Mesenchymal stem cell (in vitro differentiated cells and primary cell): Measurements from ENCODE around the gene FXYD7. TPM values are rescaled to one million over a fixed set of nuclear protein-coding genes. Genes with fewer than 3 reads are reported as not detected.

Experiments used
- DNase-seq: peaks from one replicate; pipeline ENCODE4 v3.0.0-alpha.2; 2013
- H2AFZ ChIP-seq: one replicate; pipeline ENCODE4 v1.6.1; 2013; ENCODE audit warnings: low read depth, mild to moderate bottlenecking, control low read depth, inconsistent platforms, low read length, moderate library complexity
- H2AK5ac ChIP-seq: 2 replicates; pipeline ENCODE4 v1.6.1; 2013; ENCODE audit warnings: low read length, moderate library complexity, mild to moderate bottlenecking, inconsistent platforms; ENCODE audit not compliant: severe bottlenecking
- H2BK120ac ChIP-seq: one replicate; pipeline ENCODE4 v1.6.1; 2013; ENCODE audit warnings: low read depth, mild to moderate bottlenecking, inconsistent platforms, low read length, moderate library complexity
- H2BK12ac ChIP-seq, 2 experiments: one replicate each; pipeline ENCODE4 v1.6.1; 2013; ENCODE audit warnings: inconsistent platforms in 2 of 2, low read length in 2 of 2, mild to moderate bottlenecking in 2 of 2, moderate library complexity in 2 of 2, control low read depth in 1 of 2
- H2BK15ac ChIP-seq: one replicate; pipeline ENCODE4 v1.6.1; 2013; ENCODE audit warnings: mild to moderate bottlenecking, low read depth, inconsistent platforms; ENCODE audit not compliant: poor library complexity, severe bottlenecking
- H2BK5ac ChIP-seq: 2 replicates; pipeline ENCODE4 v1.6.1; 2013; ENCODE audit warnings: low read depth, mild to moderate bottlenecking, low read length, control low read depth, inconsistent platforms; ENCODE audit not compliant: poor library complexity, severe bottlenecking
- H3K14ac ChIP-seq, 2 experiments: one replicate each; pipeline ENCODE4 v1.6.1; 2013; ENCODE audit warnings: inconsistent platforms in 2 of 2, low read length in 2 of 2, control low read depth in 1 of 2, mild to moderate bottlenecking in 1 of 2, moderate library complexity in 1 of 2
- H3K18ac ChIP-seq, 2 experiments: one replicate each; pipeline ENCODE4 v1.6.1; 2013; ENCODE audit warnings: inconsistent platforms in 2 of 2, low read length in 2 of 2, control low read depth in 1 of 2, low read depth in 1 of 2, mild to moderate bottlenecking in 1 of 2
- H3K23ac ChIP-seq, 2 experiments: one replicate each; pipeline ENCODE4 v1.6.1; 2013; ENCODE audit warnings: inconsistent platforms in 2 of 2, low read length in 2 of 2, mild to moderate bottlenecking in 2 of 2, moderate library complexity in 2 of 2, control low read depth in 1 of 2
- H3K27ac ChIP-seq: 2 replicates; pipeline ENCODE4 v1.5.1; 2013; ENCODE audit warnings: mild to moderate bottlenecking, moderate library complexity, low read length, control low read depth, inconsistent platforms; ENCODE audit not compliant: poor library complexity, severe bottlenecking
- H3K27me3 ChIP-seq, 2 experiments: 2 replicates each; pipeline versions ENCODE4 v1.6.1 to v1.7.0; 2013; ENCODE audit warnings: low read length in 2 of 2, mild to moderate bottlenecking in 2 of 2, moderate library complexity in 2 of 2, control low read depth in 1 of 2, inconsistent platforms in 1 of 2; ENCODE audit not compliant: control insufficient read depth in 1 of 2, insufficient read depth in 1 of 2
- H3K36me3 ChIP-seq, 2 experiments: 2 replicates each; pipeline versions ENCODE4 v1.6.1 to v1.7.0; 2013; ENCODE audit warnings: low read length in 2 of 2, control low read depth in 1 of 2, inconsistent platforms in 1 of 2, low read depth in 1 of 2, mild to moderate bottlenecking in 1 of 2; ENCODE audit not compliant: insufficient read depth in 2 of 2, control insufficient read depth in 1 of 2
- H3K4ac ChIP-seq, 2 experiments: one replicate each; pipeline ENCODE4 v1.6.1; 2013; ENCODE audit warnings: inconsistent platforms in 2 of 2, low read length in 2 of 2, mild to moderate bottlenecking in 2 of 2, moderate library complexity in 2 of 2, control low read depth in 1 of 2, low read depth in 1 of 2
- H3K4me1 ChIP-seq: 2 replicates; pipeline ENCODE4 v1.6.1; 2013; ENCODE audit warnings: low read depth, low read length, control low read depth; ENCODE audit not compliant: control insufficient read depth, insufficient read depth
- H3K4me2 ChIP-seq: 2 replicates; pipeline ENCODE4 v1.6.1; 2013; ENCODE audit warnings: low read length, mild to moderate bottlenecking, inconsistent platforms; ENCODE audit not compliant: poor library complexity, severe bottlenecking
- H3K4me3 ChIP-seq, 2 experiments: 2 replicates each; pipeline versions ENCODE4 v1.5.1 to v1.7.0; 2013; ENCODE audit warnings: low read length in 2 of 2, mild to moderate bottlenecking in 2 of 2, control low read depth in 1 of 2, low read depth in 1 of 2; ENCODE audit not compliant: insufficient read depth in 1 of 2
- H3K79me1 ChIP-seq: replicated peaks from 2 replicates; pipeline ENCODE4 v1.6.1; 2013; ENCODE audit warnings: mild to moderate bottlenecking, control low read depth, low read length, inconsistent platforms; ENCODE audit not compliant: poor library complexity, severe bottlenecking
- H3K9ac ChIP-seq: 2 replicates; pipeline ENCODE4 v1.7.0; 2013; ENCODE audit warnings: mild to moderate bottlenecking, low read length, moderate library complexity
- H3K9me3 ChIP-seq: 2 replicates; pipeline ENCODE4 v1.7.0; 2013; ENCODE audit warnings: mild to moderate bottlenecking, low read length; ENCODE audit not compliant: control insufficient read depth
- H4K8ac ChIP-seq: one replicate; pipeline ENCODE4 v1.6.1; 2013; ENCODE audit warnings: inconsistent platforms, mild to moderate bottlenecking, low read length, moderate library complexity
- H4K91ac ChIP-seq: one replicate; pipeline ENCODE4 v1.6.1; 2013; ENCODE audit warnings: mild to moderate bottlenecking, low read length, inconsistent platforms
- WGBS: methylation state at CpG from one replicate; pipeline ENCODE4 v1.1.7; 2013; ENCODE audit warnings: mixed read lengths; 5-methylcytosine and 5-hydroxymethylcytosine counted together
- polyA plus RNA-seq, 2 experiments: library from polyadenylated mRNA; stranded (reverse); fragments of 200-250 nt; gene quantifications; one replicate each; pipeline ENCODE4 v1.2.3, GENCODE V29; 2013

The FXYD7 gene
- 0.07 TPM for polyA plus RNA-seq (2013, experiment 1 of 2)
- not detected for polyA plus RNA-seq (2013, experiment 2 of 2)

- H3K18ac ChIP-seq = no peak within 1 kb of the TSS
- no peak within 1 kb of the TSS for H3K27ac ChIP-seq
- peak within 1 kb of the TSS; percentile 50 for H3K4me2 ChIP-seq
- no peaks in the 10 kb centered on the region for H3K79me1 ChIP-seq
- peaks cover 43% of the 10 kb centered on the region for H3K4me1 ChIP-seq
- H4K91ac ChIP-seq = no peak within 1 kb of the TSS
- H3K9ac ChIP-seq = no peak within 1 kb of the TSS
- no peak within 1 kb of the TSS for H3K23ac ChIP-seq
- no peak for DNase-seq
- peaks cover 4 to 51% of the 10 kb centered on the region in 2 experiments for H3K27me3 ChIP-seq
- 10% methylated on average over 29 of the region's 31 CpGs for WGBS
- H2AK5ac ChIP-seq = peak within 1 kb of the TSS; percentile 28
- H4K8ac ChIP-seq = no peak within 1 kb of the TSS
- no peak within 1 kb of the TSS for H2BK120ac ChIP-seq
- no peaks in the 10 kb centered on the region for H3K36me3 ChIP-seq
- H3K4ac ChIP-seq = no peak within 1 kb of the TSS
- H2BK15ac ChIP-seq = no peak within 1 kb of the TSS
- H3K4me3 ChIP-seq = peak within 1 kb of the TSS in 1 of 2 experiments; percentile 12
- peak within 1 kb of the TSS in 1 of 2 experiments; percentile 40 for H2BK12ac ChIP-seq
- H3K14ac ChIP-seq = no peak within 1 kb of the TSS
- peak within 1 kb of the TSS; percentile 32 for H2AFZ ChIP-seq
- H2BK5ac ChIP-seq = no peak within 1 kb of the TSS
- H3K9me3 ChIP-seq = no peaks in the 10 kb centered on the region
Measured at GRCh38 chr19:35143231-35143715, at the start of gene FXYD7. FXYD7 (plus strand) TSS chr19:35143255; CDS start chr19:35143334, 79 bp downstream.

- Histone ChIP-seq H3K4ac (no peak overlapping the region), H2BK12ac (no peak overlapping the region), H4K91ac (no peak overlapping the region), H3K18ac (no peak overlapping the region), H3K9ac (no peak overlapping the region), H2AK5ac (no peak overlapping the region), H3K4me3 (no peak overlapping the region), H4K8ac (no peak overlapping the region), H3K14ac (no peak overlapping the region), H3K4me1 (peaks cover 6% of the 10 kb centered on the region), H3K4me2 (no peak overlapping the region), H2BK5ac (no peak overlapping the region), H3K79me1 (no peaks in the 10 kb centered on the region), H2BK15ac (no peak overlapping the region), H2BK120ac (no peak overlapping the region), H3K9me3 (no peaks in the 10 kb centered on the region), H2AFZ (no peak overlapping the region), H3K27me3 (peaks cover 6 to 12% of the 10 kb centered on the region in 2 experiments), H3K23ac (no peak overlapping the region), H3K36me3 (no peaks in the 10 kb centered on the region), H3K27ac (no peak overlapping the region)
- no peak for DNase-seq
- WGBS = 95% methylated on average over 5 of the region's 5 CpGs
Measured at GRCh38 chr19:35093430-35093829, 49.6 kb upstream of the FXYD7 start.

GRCh38 chr19:35093941-35094647 lies 49.0 kb upstream of the FXYD7 start:
- Histone ChIP-seq H2BK15ac (no peak overlapping the region), H3K36me3 (no peaks in the 10 kb centered on the region), H3K14ac (no peak overlapping the region), H3K27me3 (peaks cover 6 to 12% of the 10 kb centered on the region in 2 experiments), H3K4ac (no peak overlapping the region), H3K9me3 (no peaks in the 10 kb centered on the region), H3K9ac (no peak overlapping the region), H3K23ac (no peak overlapping the region), H3K4me1 (peaks cover 4% of the 10 kb centered on the region), H2AFZ (no peak overlapping the region), H3K27ac (no peak overlapping the region), H2AK5ac (no peak overlapping the region), H3K4me3 (no peak overlapping the region), H3K4me2 (no peak overlapping the region), H4K8ac (no peak overlapping the region), H2BK5ac (no peak overlapping the region), H2BK120ac (no peak overlapping the region), H2BK12ac (no peak overlapping the region), H3K18ac (no peak overlapping the region), H3K79me1 (no peaks in the 10 kb centered on the region), H4K91ac (no peak overlapping the region)
- 83% methylated on average over 11 of the region's 11 CpGs for WGBS
- DNase-seq = no peak

GRCh38 chr19:35094656-35095055 lies 48.4 kb upstream of the FXYD7 start:
- Histone ChIP-seq H3K79me1 (no peaks in the 10 kb centered on the region), H4K8ac (no peak overlapping the region), H2BK12ac (no peak overlapping the region), H3K36me3 (no peaks in the 10 kb centered on the region), H3K23ac (no peak overlapping the region), H3K4me3 (no peak overlapping the region), H3K9ac (no peak overlapping the region), H3K27me3 (peaks cover 6 to 16% of the 10 kb centered on the region in 2 experiments), H3K27ac (no peak overlapping the region), H3K4me1 (peaks cover 4% of the 10 kb centered on the region), H3K18ac (no peak overlapping the region), H2AFZ (no peak overlapping the region), H3K9me3 (no peaks in the 10 kb centered on the region), H4K91ac (no peak overlapping the region), H3K14ac (no peak overlapping the region), H2BK15ac (no peak overlapping the region), H3K4me2 (no peak overlapping the region), H3K4ac (no peak overlapping the region), H2BK5ac (no peak overlapping the region), H2BK120ac (no peak overlapping the region), H2AK5ac (no peak overlapping the region)
- 100% methylated on average over 4 of the region's 4 CpGs for WGBS
- no peak for DNase-seq
